HG02798 (cell line): ENCODE results near the gene DUSP18.
A peak's percentile ranks its signal among the peaks of the same experiment; 100 is the strongest.
"Not testable (repeated sequence)": the region's sequence is repeated elsewhere in the genome, so short reads cannot be mapped to it uniquely, and the experiment has no call there.

Source experiments
- ATAC-seq: cut with Tn5 transposase; IDR thresholded peaks from one replicate; pipeline ENCODE4 v1.9.1; 2021; ENCODE audit warnings: mild to moderate bottlenecking; ENCODE audit not compliant: unreplicated experiment, poor library complexity

Gene DUSP18

GRCh38 chr22:30680991-30681770, 13.5 kb upstream of the DUSP18 start:
- no peak for ATAC-seq

GRCh38 chr22:30679895-30680690, 12.4 kb upstream of the DUSP18 start:
- ATAC-seq: not testable (repeated sequence)

DNA sequence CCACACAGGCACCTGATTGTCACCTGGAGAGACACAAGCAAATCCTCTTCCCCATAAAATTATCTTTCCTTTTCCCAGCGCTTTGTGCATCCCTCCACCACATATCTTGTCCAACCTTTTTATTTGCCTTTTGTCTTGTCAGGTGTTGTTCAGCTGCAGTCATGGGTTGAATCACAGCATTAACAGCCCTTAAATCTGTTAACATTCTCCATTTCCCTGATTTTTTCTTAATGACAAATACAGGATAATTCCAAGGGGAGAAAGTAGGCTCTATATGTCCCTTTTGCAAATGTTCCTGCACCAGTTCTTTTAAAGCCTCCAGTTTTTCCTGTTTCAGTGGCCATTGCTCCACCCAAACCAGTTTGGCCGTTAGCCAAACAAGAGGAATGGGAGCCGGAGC, 8.9 kb upstream of the DUSP18 start:
- ATAC-seq: not testable (repeated sequence)

DNA sequence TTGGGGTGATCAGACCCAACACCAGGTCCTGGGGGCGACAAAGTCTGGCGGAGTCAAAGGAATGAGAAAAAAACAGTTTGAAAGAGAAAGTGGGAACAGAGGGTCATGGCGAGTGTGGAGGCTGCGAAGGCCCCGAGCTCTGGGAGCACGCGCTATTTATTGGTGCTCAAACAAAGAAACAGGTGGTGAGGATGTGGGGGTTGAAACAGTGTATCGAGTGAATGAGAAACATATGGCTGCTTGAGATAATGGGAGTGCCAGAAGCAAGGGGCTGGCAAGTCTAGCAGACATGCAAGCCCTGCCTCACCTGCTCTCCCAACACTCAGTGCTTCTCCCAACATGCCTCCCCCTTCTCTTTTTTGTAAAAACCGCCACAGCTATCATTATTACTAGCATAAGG, 7.8 kb upstream of the DUSP18 start:
- ATAC-seq: no peak

- ATAC-seq: no peak
Measured at GRCh38 chr22:30674482-30674881, 6.8 kb upstream of the DUSP18 start.

GRCh38 chr22:30673136-30673535, 5.5 kb upstream of the DUSP18 start:
- ATAC-seq: no peak

DNA sequence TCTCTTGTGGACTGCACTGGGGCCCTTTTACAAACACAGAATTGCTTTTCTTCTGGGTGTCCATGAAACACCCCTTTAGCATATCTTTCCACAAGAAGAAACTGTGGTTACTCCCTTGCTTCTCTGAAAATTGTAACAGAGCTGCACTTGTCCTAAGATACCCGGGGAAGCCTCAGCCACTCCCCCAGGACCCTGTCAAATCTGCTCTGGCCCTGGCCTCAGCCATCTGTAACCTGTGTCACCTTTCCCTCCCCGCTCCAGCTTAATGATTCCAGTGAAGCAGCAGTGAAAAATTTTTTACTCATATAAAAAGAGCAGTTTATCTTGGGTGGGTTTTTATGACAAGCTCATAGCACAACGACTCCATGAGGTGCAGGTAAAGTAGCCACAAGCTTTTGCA, 3.4 kb upstream of the DUSP18 start:
- ATAC-seq: no peak

- no peak for ATAC-seq
Measured at GRCh38 chr22:30668386-30668710, 673 bp upstream of the DUSP18 start.

- no peak for ATAC-seq
Measured at GRCh38 chr22:30667107-30667493, 575 bp downstream of the DUSP18 start.

- ATAC-seq: no peak
Measured at GRCh38 chr22:30665786-30666185, 1.9 kb downstream of the DUSP18 start.

DNA sequence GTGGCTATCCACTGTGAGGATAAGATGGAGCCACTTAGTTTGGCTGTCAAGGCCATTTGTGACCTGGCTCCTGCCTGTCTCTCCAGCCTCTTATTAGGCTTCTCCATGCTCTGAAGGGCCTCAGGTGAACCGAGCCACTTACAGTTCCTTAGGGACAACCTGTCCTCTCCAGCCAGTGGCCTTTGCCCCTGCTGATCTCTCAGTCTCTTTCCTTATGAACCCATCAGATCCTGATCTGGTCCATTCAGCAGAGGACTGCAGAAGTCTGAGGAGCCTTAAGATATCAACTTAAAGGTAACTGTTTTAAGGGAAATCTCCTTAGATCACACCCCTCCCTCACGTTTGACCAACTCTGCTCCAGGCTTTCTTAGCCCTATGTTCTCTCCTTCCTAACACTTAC, 2.4 kb downstream of the DUSP18 start:
- no peak for ATAC-seq

GRCh38 chr22:30664798-30665197, 2.9 kb downstream of the DUSP18 start:
- ATAC-seq: no peak

- ATAC-seq: no peak
Measured at GRCh38 chr22:30662040-30662439, 5.6 kb downstream of the DUSP18 start.

DNA sequence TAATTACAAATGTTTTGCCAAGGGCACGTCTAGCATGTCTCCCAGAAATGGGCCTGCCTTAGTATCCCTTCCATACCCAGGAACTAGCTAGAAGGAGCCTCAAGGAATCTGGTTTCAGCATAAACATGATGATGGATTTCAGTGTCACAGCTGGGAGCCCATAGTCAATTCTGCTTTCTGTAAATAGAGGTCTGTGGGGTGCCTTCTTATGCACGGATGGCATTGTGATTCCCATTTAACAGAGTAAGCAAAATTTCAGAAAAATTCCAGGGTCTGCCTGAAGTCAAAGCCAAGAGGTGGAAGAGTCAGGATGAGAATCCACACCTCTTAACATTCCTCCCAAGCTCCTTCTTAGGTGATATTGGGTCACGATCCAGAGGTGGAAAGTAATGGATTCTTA, 12.1 kb downstream of the DUSP18 start:
- no peak for ATAC-seq

DNA sequence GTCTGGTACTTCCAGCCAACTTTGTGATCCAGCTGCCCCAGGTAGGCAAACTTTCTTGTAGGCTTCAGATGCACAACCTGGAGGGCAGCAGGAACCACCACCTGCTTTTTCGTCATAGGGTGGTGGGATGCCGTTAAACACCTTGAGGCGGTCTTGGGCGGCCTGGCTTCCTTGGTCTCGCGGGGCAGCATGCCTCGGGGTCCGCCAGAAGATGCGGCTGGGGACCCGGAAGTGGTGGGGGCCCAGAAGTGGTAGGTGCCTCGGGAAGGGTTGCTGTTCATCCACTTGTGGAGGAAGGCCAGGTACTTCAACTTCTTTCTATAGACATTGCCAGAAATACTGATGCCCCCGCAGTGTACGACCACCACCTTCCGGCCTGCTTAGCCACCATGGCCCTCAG, 13.3 kb downstream of the DUSP18 start:
- ATAC-seq: no peak

- no peak for ATAC-seq
Measured at GRCh38 chr22:30652852-30653251, 14.8 kb downstream of the DUSP18 start.

DNA sequence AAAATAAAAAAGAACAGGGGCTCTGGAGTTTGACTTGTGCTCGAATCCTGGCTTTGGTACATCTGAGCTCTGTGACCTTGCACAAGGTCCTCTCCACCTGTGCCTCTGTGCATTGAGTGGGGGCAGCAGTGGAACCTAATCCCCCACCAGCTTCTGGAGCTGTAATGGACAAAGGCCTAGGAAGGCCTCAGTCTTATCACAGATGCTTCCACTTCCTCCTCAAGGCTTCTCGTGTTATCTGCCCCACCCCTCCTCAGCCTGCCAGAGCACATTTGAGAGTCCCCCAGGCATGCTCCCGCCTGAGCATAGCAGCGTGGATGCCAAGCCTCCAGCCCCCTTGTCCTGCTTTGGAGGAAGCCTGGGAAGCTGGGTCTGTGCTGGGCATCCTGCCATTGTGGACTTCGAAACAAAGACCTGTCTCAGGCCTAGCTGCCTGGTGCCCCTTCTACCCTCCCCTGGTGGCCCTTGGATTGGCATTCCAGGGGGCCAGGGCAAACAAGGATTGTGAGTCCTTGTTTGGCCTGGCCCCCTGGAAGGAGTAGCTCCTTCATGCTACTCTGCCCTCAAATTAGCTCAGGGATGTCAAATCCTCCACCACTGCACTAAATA, 17.1 kb downstream of the DUSP18 start:
- no peak for ATAC-seq

DNA sequence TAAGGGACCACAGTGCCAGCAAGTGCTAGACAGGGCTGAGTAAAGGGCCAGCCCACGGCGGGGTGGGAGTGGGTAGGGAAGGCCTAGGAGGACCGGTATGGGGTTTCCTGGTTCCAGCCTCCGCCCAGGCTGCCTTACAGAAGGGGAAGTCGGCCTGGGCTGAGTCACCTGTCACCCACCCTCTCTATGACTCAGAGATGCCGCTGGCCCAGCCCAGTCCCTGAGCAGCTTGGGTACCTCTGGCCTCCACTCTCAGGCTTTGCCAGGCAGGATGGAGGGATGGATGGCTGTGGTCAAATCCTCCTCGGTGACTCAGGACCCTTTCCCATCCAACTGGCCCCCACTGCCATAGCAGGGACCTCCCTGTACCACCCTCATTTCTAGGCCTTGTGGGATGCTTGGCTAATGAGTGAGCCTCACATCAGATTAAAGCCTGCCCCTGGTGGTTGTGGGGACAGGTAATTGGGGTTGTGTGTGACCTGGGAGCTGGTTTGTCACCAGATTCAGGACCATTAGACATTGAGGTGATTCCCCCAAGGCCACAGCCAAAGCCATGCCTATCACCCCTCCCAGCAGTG, 18.2 kb downstream of the DUSP18 start:
- ATAC-seq: peak; percentile 39

DNA sequence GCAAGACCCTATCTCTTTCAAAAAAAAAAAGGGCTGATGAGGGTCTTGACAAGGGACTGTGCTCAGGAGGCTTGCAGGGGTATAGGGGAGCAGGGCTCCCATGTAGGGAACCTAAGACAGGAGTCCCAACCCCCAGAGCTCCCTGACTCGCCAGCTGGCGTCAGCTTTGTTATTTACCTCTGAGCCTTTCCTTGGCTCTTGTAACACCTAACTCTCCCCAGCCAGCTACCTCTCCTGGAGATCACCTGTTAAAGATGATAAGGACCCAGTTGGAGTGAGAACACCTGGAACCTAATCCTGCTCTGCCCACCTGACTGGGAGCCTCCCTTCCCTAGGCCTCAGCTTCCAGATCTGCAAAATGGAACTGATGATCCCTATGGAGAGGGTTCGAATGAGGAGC, 18.9 kb downstream of the DUSP18 start:
- ATAC-seq: no peak

GRCh38 chr22:30647536-30647935, 20.1 kb downstream of the DUSP18 start:
- ATAC-seq: no peak

DNA sequence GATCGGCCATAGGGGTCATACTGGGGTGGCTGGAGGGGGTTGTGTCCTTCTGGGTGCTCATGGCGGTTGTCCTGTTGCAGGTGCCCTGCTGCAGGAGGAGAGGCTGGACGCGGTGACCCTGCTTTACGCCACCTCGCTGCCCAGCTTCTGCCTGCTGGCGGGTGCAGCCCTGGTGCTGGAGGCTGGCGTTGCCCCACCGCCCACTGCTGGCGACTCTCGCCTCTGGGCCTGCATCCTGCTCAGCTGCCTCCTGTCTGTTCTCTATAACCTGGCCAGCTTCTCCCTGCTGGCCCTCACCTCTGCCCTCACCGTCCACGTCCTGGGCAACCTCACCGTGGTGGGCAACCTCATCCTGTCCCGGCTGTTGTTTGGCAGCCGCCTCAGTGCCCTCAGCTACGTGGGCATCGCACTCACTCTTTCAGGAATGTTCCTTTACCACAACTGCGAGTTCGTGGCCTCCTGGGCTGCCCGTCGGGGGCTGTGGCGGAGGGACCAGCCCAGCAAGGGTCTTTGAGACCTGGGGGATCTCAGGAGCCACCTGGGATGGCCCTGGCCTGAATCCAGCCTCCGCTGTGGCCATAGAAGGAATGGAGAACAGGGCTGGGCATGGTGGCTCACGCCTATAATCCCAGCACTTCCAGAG, 21.0 kb downstream of the DUSP18 start:
- ATAC-seq: no peak
